Prostate gland (tissue), 2 donors: ENCODE results near the gene GRID1. TPM values are rescaled to one million over a fixed set of nuclear protein-coding genes. Genes with fewer than 3 reads are reported as not detected.

Experiments
- DNase-seq: peaks from one replicate; pipeline ENCODE4 v3.0.0-alpha.2; 2019; ENCODE audit warnings: low spot score
- H3K27ac ChIP-seq, 2 donors: fragments of 200-600 bp; sonication (generic); 2 replicates each; pipeline ENCODE4 v1.5.1; 2017 to 2019
- H3K27me3 ChIP-seq: fragments of 200-600 bp; sonication (generic); replicated peaks from 2 replicates; pipeline ENCODE4 v1.5.1; 2019; ENCODE audit not compliant: insufficient read depth
- H3K36me3 ChIP-seq, 2 donors: fragments of 200-600 bp; sonication (generic); 1 replicate in 1 of 2; 2 replicates in 1 of 2; pipeline versions ENCODE4 v1.5.1 to v1.8.1; 2017 to 2019
- H3K4me1 ChIP-seq: fragments of 200-600 bp; sonication (generic); replicated peaks from 2 replicates; pipeline ENCODE4 v1.5.1; 2019
- H3K4me3 ChIP-seq, 2 donors: fragments of 200-600 bp; sonication (generic); 2 replicates each; pipeline ENCODE4 v1.5.1; 2017 to 2019
- H3K9me3 ChIP-seq: fragments of 200-600 bp; sonication (generic); 2 replicates; pipeline ENCODE4 v1.5.1; 2017
- CTCF ChIP-seq, 4 experiments: fragments of 200-600 bp in 2 of 4; fragments of 450-650 bp in 2 of 4; sonication (generic) in 2 of 4; IDR thresholded peaks; 1 replicate in 3 of 4; 2 replicates in 1 of 4; pipeline ENCODE4 v1.5.1; 2016 to 2019; ENCODE audit warnings: antibody characterized with exemption in 4 of 4, mild to moderate bottlenecking in 2 of 4, moderate library complexity in 2 of 4
- POLR2A ChIP-seq: fragments of 450-650 bp; IDR thresholded peaks from one replicate; pipeline ENCODE4 v1.6.1; 2016; ENCODE audit warnings: antibody characterized with exemption, mild to moderate bottlenecking
- POLR2AphosphoS5 ChIP-seq: sonication (generic); formaldehyde crosslinking; IDR thresholded peaks from one replicate; pipeline ENCODE4 v1.6.1; 2017; ENCODE audit warnings: antibody characterized with exemption
- WGBS: methylation state at CpG from one replicate; pipeline ENCODE4 v1.1.5; 2018; 5-methylcytosine and 5-hydroxymethylcytosine counted together
- intact Hi-C: fragments of 100-400 bp; cut with DNase I; formaldehyde crosslinking; loops from one replicate; pipeline ENCODE4 v1.14.2; 2022
- total RNA-seq, 2 donors: library from RNA; depleted of rRNA; stranded (reverse); fragments of >200 nt; gene quantifications; one replicate each; pipeline ENCODE4 v1.1.0, GENCODE V29; 2016

GRID1 gene
- total RNA-seq, 2 donors from 2014 or later: 1.0 to 10.0 TPM

- no peak for TF ChIP-seq POLR2A
- TF ChIP-seq POLR2AphosphoS5: no peak
- no peak for TF ChIP-seq CTCF (IDR thresholded peaks at IDR 0.05)
- intact Hi-C loops: no loop called here
- no peak for DNase-seq
- no peaks in the 10 kb centered on the region for H3K36me3 ChIP-seq
- no peaks in the 10 kb centered on the region for H3K27me3 ChIP-seq
- H3K27ac ChIP-seq: no peak overlapping the region
- no peaks in the 10 kb centered on the region for H3K4me1 ChIP-seq
- 79% methylated on average over 2 of the region's 2 CpGs for WGBS
- H3K4me3 ChIP-seq: no peak overlapping the region
- H3K9me3 ChIP-seq: no peaks in the 10 kb centered on the region
Observed at GRCh38 chr10:86289577-86289868, 77.1 kb downstream of the GRID1 start.

GRCh38 chr10:86288695-86289576 lies 77.7 kb downstream of the GRID1 start:
- intact Hi-C loops: no loop called here
- no peaks in the 10 kb centered on the region for H3K9me3 ChIP-seq
- no peak overlapping the region for H3K27ac ChIP-seq
- no peaks in the 10 kb centered on the region for H3K27me3 ChIP-seq
- no peaks in the 10 kb centered on the region for H3K36me3 ChIP-seq
- H3K4me3 ChIP-seq: no peak overlapping the region
- DNase-seq: no peak
- TF ChIP-seq POLR2A (no peak), POLR2AphosphoS5 (no peak), CTCF (IDR thresholded peaks at IDR 0.05) (no peak)
- WGBS: 91% methylated on average over 8 of the region's 10 CpGs
- no peaks in the 10 kb centered on the region for H3K4me1 ChIP-seq

GRCh38 chr10:86287966-86288579 lies 78.5 kb downstream of the GRID1 start:
- TF ChIP-seq CTCF (IDR thresholded peaks at IDR 0.05): no peak
- TF ChIP-seq POLR2AphosphoS5: no peak
- no peak for TF ChIP-seq POLR2A
- no peak for DNase-seq
- H3K4me1 ChIP-seq: no peaks in the 10 kb centered on the region
- 71% methylated on average over 6 of the region's 6 CpGs for WGBS
- H3K27ac ChIP-seq: no peak overlapping the region
- H3K27me3 ChIP-seq: no peaks in the 10 kb centered on the region
- H3K9me3 ChIP-seq: no peaks in the 10 kb centered on the region
- H3K36me3 ChIP-seq: no peaks in the 10 kb centered on the region
- intact Hi-C loops: no loop called here
- no peak overlapping the region for H3K4me3 ChIP-seq

- Histone ChIP-seq H3K36me3 (no peaks in the 10 kb centered on the region), H3K4me1 (no peaks in the 10 kb centered on the region), H3K27me3 (no peaks in the 10 kb centered on the region), H3K4me3 (no peak overlapping the region), H3K9me3 (no peaks in the 10 kb centered on the region), H3K27ac (no peak overlapping the region)
- WGBS: 81% methylated on average over 10 of the region's 10 CpGs
- no peak for DNase-seq
- intact Hi-C loops: no loop called here
- TF ChIP-seq CTCF (IDR thresholded peaks at IDR 0.05): no peak
- TF ChIP-seq POLR2AphosphoS5: no peak
Observed at GRCh38 chr10:86287110-86287793, 79.3 kb downstream of the GRID1 start.
